NB4 (cell line): Measurements from ENCODE around the gene CADM1.

Experiments
- CTCF ChIP-seq: IDR thresholded peaks from one replicate; pipeline ENCODE4 v1.5.1; 2012; ENCODE audit warnings: low read depth, low read length
- MAX ChIP-seq: IDR thresholded peaks from 2 replicates; pipeline ENCODE4 v1.6.1; 2011; ENCODE audit warnings: low read depth, low read length
- MYC ChIP-seq: IDR thresholded peaks from 2 replicates; pipeline ENCODE4 v1.6.1; 2011; ENCODE audit warnings: low read depth, low read length
- POLR2A ChIP-seq: IDR thresholded peaks from 2 replicates; pipeline ENCODE4 v1.6.1; 2011; ENCODE audit warnings: mild to moderate bottlenecking; ENCODE audit not compliant: insufficient read length; ENCODE audit errors: extremely low read depth

- TF ChIP-seq CTCF (no peak), POLR2A (no peak), MAX (no peak), MYC (no peak)
Observed at GRCh38 chr11:115340874-115341273, 163.3 kb downstream of the CADM1 start.
